Adrenal gland (tissue), 5 donors: Measurements from ENCODE around the gene PLS1.

Experiments used
- CTCF ChIP-seq, 6 experiments: fragments of 450-650 bp in 4 of 6; fragments of 200-600 bp in 2 of 6; sonication (generic) in 1 of 6; IDR thresholded peaks; 1 replicate in 5 of 6; 2 replicates in 1 of 6; pipeline versions ENCODE4 v1.5.1 to v1.8.0; 2016 to 2021; ENCODE audit warnings: antibody characterized with exemption in 6 of 6, mild to moderate bottlenecking in 2 of 6, moderate library complexity in 1 of 6
- POLR2A ChIP-seq, 2 donors: fragments of 450-650 bp; IDR thresholded peaks; one replicate each; pipeline ENCODE4 v1.6.1; 2017; ENCODE audit warnings: antibody characterized with exemption in 2 of 2, mild to moderate bottlenecking in 2 of 2, moderate library complexity in 1 of 2
- donor health status: DM: no; HTN: no; CAD: no.

DNA sequence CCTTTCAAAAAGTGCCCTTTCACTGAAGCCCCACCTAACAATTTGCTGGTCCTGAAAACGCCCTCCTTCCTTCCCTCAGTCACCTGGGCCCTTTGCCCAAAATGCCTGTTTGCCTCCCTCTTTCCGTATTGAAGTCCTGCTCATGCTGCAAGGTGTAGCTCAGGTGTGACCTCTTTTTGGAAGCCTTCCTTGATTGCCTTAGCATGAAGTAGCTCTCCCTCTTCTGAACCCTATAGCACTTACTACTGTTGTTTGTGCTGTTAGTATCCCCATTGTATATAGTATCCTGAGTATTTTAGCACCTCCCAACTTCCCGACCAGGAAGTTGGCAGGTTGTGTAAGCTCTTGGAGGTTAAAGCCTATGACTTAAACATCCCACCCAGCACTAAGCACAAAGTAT lies 1.7 kb downstream of the PLS1 start:
- TF ChIP-seq CTCF (IDR thresholded peaks at IDR 0.05) (no peak), POLR2A (IDR thresholded peaks at IDR 0.05) (no peak)
